Measurements from ENCODE around the gene SLAMF7.

DNA sequence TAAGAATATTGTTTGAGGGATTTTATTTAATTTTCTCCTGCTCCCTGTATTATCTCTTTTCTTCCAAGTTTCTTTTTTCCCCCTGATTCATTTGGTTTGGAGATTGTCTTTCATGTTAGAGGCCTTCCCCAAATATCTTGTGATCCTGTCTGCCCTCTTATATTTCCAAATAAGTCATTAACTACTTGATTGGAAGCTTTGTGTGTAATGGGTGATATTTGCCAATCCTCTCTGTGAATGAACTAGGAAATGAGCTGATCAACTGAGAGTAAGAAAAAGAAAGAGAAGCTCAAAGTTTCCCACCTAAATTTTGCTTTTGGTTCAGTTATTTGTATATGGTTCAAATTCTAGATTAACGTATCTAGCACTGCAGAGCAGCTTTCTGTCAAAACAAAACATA is 33.3 kb downstream of the SLAMF7 start:
- TF ChIP-seq, protein P1, sequence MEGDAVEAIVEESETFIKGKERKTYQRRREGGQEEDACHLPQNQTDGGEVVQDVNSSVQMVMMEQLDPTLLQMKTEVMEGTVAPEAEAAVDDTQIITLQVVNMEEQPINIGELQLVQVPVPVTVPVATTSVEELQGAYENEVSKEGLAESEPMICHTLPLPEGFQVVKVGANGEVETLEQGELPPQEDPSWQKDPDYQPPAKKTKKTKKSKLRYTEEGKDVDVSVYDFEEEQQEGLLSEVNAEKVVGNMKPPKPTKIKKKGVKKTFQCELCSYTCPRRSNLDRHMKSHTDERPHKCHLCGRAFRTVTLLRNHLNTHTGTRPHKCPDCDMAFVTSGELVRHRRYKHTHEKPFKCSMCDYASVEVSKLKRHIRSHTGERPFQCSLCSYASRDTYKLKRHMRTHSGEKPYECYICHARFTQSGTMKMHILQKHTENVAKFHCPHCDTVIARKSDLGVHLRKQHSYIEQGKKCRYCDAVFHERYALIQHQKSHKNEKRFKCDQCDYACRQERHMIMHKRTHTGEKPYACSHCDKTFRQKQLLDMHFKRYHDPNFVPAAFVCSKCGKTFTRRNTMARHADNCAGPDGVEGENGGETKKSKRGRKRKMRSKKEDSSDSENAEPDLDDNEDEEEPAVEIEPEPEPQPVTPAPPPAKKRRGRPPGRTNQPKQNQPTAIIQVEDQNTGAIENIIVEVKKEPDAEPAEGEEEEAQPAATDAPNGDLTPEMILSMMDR (IDR thresholded peaks at IDR 0.05; ENCODE audit: control extremely low read depth in 1 of 3, insufficient read depth in 1 of 3, low read depth in 1 of 3, low read length in 3 of 3) = no peak
- TF ChIP-seq EZH2 (IDR thresholded peaks at IDR 0.05; ENCODE audit: low read depth, low read length, severe bottlenecking) = no peak
- no peak for TF ChIP-seq GABPA (IDR thresholded peaks at IDR 0.05; ENCODE audit: borderline replicate concordance, insufficient read depth, low read length)
- TF ChIP-seq POLR2AphosphoS5 (IDR thresholded peaks at IDR 0.05; ENCODE audit: low read depth, low read length) = no peak
- TF ChIP-seq, protein P2, sequence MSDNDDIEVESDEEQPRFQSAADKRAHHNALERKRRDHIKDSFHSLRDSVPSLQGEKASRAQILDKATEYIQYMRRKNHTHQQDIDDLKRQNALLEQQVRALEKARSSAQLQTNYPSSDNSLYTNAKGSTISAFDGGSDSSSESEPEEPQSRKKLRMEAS (IDR thresholded peaks at IDR 0.05) = no peak
- TF ChIP-seq EP300 (IDR thresholded peaks at IDR 0.05; ENCODE audit: borderline replicate concordance in 1 of 2, low read depth in 2 of 2, low read length in 2 of 2) = no peak
- no peak for TF ChIP-seq KDM1A (IDR thresholded peaks at IDR 0.05; ENCODE audit: borderline replicate concordance, low read length)

All from H1 (cell line).